Loucy (cell line): Measurements from ENCODE around the gene ASTN2.

Experiments
- H2AFZ ChIP-seq: fragments of 200-600 bp; sonication (generic); 2 replicates; pipeline ENCODE4 v1.6.0; 2016; ENCODE audit warnings: antibody characterized with exemption, mild to moderate bottlenecking, low read length, moderate library complexity
- H3F3A ChIP-seq: fragments of 200-600 bp; 2 replicates; pipeline ENCODE4 v1.6.0; 2016; ENCODE audit warnings: antibody characterized with exemption, low read depth, mild to moderate bottlenecking
- H3K27me3 ChIP-seq: fragments of 200-600 bp; sonication (generic); 2 replicates; pipeline ENCODE4 v1.6.1; 2014; ENCODE audit warnings: low read length, mild to moderate bottlenecking; ENCODE audit not compliant: insufficient read depth, poor library complexity, severe bottlenecking
- H3K36me3 ChIP-seq: fragments of 200-600 bp; sonication (generic); 2 replicates; pipeline ENCODE4 v1.6.1; 2016; ENCODE audit warnings: low read length; ENCODE audit not compliant: insufficient read depth
- H3K4me1 ChIP-seq: fragments of 200-600 bp; sonication (generic); 2 replicates; pipeline ENCODE4 v1.5.1; 2014; ENCODE audit warnings: low read length, mild to moderate bottlenecking; ENCODE audit not compliant: insufficient read depth, poor library complexity, severe bottlenecking
- H3K4me2 ChIP-seq: fragments of 200-600 bp; sonication (generic); 2 replicates; pipeline ENCODE4 v1.6.0; 2014; ENCODE audit warnings: antibody characterized with exemption, low read length, low read depth, mild to moderate bottlenecking; ENCODE audit not compliant: poor library complexity, severe bottlenecking
- H3K4me3 ChIP-seq: fragments of 200-600 bp; sonication (generic); 2 replicates; pipeline ENCODE4 v1.5.1; 2014; ENCODE audit warnings: low read length, mild to moderate bottlenecking, mixed read lengths; ENCODE audit not compliant: poor library complexity, severe bottlenecking
- H3K79me2 ChIP-seq: fragments of 200-600 bp; sonication (generic); 2 replicates; pipeline ENCODE4 v1.6.1; 2014; ENCODE audit warnings: low read length; ENCODE audit not compliant: insufficient read depth
- H3K9ac ChIP-seq: fragments of 200-600 bp; sonication (generic); 2 replicates; pipeline ENCODE4 v1.6.0; 2014; ENCODE audit warnings: mild to moderate bottlenecking, low read depth, low read length, moderate library complexity; ENCODE audit not compliant: poor library complexity, severe bottlenecking
- H3K9me2 ChIP-seq: fragments of 200-600 bp; sonication (generic); replicated peaks from 2 replicates; pipeline ENCODE4 v1.6.1; 2016; ENCODE audit warnings: low read depth, low read length, mixed read lengths
- H3K9me3 ChIP-seq: fragments of 200-600 bp; sonication (generic); 2 replicates; pipeline ENCODE4 v1.6.1; 2014; ENCODE audit warnings: mild to moderate bottlenecking, antibody characterized with exemption, low read length, low read depth; ENCODE audit not compliant: insufficient read depth
- H4K20me1 ChIP-seq: fragments of 200-600 bp; sonication (generic); 2 replicates; pipeline ENCODE4 v1.6.0; 2014; ENCODE audit warnings: antibody characterized with exemption, low read length, mild to moderate bottlenecking; ENCODE audit not compliant: insufficient read depth, poor library complexity, severe bottlenecking
- CTCF ChIP-seq: fragments of 200-600 bp; sonication (generic); conservative IDR thresholded peaks from 2 replicates; pipeline ENCODE4 v1.5.1; 2014; ENCODE audit warnings: mild to moderate bottlenecking, antibody characterized with exemption, low read length
- EZH2phosphoT487 ChIP-seq: fragments of 200-600 bp; IDR thresholded peaks from 2 replicates; pipeline ENCODE4 v1.6.1; 2018; ENCODE audit warnings: antibody characterized with exemption, mild to moderate bottlenecking, moderate library complexity, borderline replicate concordance

Gene ASTN2

GRCh38 chr9:116499434-116499833 is 915.4 kb downstream of the ASTN2 start:
- H4K20me1 ChIP-seq = no peaks in the 10 kb centered on the region
- no peak overlapping the region for H2AFZ ChIP-seq
- H3K9ac ChIP-seq = no peak overlapping the region

GRCh38 chr9:116497095-116497890 is 917.6 kb downstream of the ASTN2 start:
- no peaks in the 10 kb centered on the region for H4K20me1 ChIP-seq
- H3K9me2 ChIP-seq = no peaks in the 10 kb centered on the region
- no peak overlapping the region for H2AFZ ChIP-seq
- no peaks in the 10 kb centered on the region for H3F3A ChIP-seq
- H3K4me2 ChIP-seq = no peak overlapping the region
- H3K4me1 ChIP-seq = no peaks in the 10 kb centered on the region
- TF ChIP-seq CTCF (no peak), EZH2phosphoT487 (no peak)
- no peaks in the 10 kb centered on the region for H3K36me3 ChIP-seq
- H3K79me2 ChIP-seq = no peaks in the 10 kb centered on the region
- no peak overlapping the region for H3K9ac ChIP-seq
- H3K9me3 ChIP-seq = no peaks in the 10 kb centered on the region
- H3K27me3 ChIP-seq = no peaks in the 10 kb centered on the region
- H3K4me3 ChIP-seq = no peak overlapping the region

More at GRCh38 chr9:116499434-116499833, 915.4 kb downstream of the ASTN2 start:
- no peak overlapping the region for H3K4me2 ChIP-seq
- H3K27me3 ChIP-seq = no peaks in the 10 kb centered on the region
- H3K79me2 ChIP-seq = no peaks in the 10 kb centered on the region
- TF ChIP-seq CTCF = no peak
- no peak for TF ChIP-seq EZH2phosphoT487
- no peaks in the 10 kb centered on the region for H3K9me2 ChIP-seq
- H3K36me3 ChIP-seq = no peaks in the 10 kb centered on the region
- H3F3A ChIP-seq = no peaks in the 10 kb centered on the region
- H3K4me1 ChIP-seq = no peaks in the 10 kb centered on the region
- no peak overlapping the region for H3K4me3 ChIP-seq
- H3K9me3 ChIP-seq = no peaks in the 10 kb centered on the region

- no peak overlapping the region for H3K4me2 ChIP-seq
- no peaks in the 10 kb centered on the region for H4K20me1 ChIP-seq
- H3K79me2 ChIP-seq = no peaks in the 10 kb centered on the region
- no peak overlapping the region for H3K4me3 ChIP-seq
- no peaks in the 10 kb centered on the region for H3K9me2 ChIP-seq
- no peaks in the 10 kb centered on the region for H3K27me3 ChIP-seq
- no peak for TF ChIP-seq CTCF
- no peak for TF ChIP-seq EZH2phosphoT487
- H3K9ac ChIP-seq = no peak overlapping the region
- H3F3A ChIP-seq = no peaks in the 10 kb centered on the region
- no peaks in the 10 kb centered on the region for H3K9me3 ChIP-seq
- H3K36me3 ChIP-seq = no peaks in the 10 kb centered on the region
- H2AFZ ChIP-seq = no peak overlapping the region
- H3K4me1 ChIP-seq = no peaks in the 10 kb centered on the region
Observed at GRCh38 chr9:116496167-116496566, 918.7 kb downstream of the ASTN2 start.
